ENCODE results near the gene ITGA1.

DNA sequence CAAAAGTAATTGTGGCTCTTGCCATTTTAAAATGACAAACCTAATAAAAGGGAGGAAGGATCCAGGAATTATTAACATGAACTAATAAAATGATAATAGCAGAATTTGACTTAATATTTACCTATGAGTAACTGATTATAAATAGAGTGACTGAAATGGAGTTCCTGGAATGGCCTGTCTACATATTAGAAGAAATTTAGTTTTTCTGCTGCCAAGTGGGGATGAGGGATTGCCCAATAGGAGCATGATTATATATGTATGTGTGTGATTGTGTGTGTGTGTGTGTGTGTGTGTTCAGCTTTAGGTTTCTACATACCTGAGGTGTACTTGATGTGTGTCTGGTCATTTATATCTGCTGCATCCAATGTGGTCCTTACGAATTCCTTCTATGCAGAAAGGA, 36.6 kb upstream of the ITGA1 start:
- TF ChIP-seq POLR2A (IDR thresholded peaks at IDR 0.05), result no peak
- TF ChIP-seq, protein P1, sequence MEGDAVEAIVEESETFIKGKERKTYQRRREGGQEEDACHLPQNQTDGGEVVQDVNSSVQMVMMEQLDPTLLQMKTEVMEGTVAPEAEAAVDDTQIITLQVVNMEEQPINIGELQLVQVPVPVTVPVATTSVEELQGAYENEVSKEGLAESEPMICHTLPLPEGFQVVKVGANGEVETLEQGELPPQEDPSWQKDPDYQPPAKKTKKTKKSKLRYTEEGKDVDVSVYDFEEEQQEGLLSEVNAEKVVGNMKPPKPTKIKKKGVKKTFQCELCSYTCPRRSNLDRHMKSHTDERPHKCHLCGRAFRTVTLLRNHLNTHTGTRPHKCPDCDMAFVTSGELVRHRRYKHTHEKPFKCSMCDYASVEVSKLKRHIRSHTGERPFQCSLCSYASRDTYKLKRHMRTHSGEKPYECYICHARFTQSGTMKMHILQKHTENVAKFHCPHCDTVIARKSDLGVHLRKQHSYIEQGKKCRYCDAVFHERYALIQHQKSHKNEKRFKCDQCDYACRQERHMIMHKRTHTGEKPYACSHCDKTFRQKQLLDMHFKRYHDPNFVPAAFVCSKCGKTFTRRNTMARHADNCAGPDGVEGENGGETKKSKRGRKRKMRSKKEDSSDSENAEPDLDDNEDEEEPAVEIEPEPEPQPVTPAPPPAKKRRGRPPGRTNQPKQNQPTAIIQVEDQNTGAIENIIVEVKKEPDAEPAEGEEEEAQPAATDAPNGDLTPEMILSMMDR (IDR thresholded peaks at IDR 0.05 in 4 of 5, conservative IDR thresholded peaks at IDR 0.05 in 1 of 5), result no peak
